MCF 10A (cell line): ENCODE results near the gene FSCN2. TPM values are rescaled to one million over a fixed set of nuclear protein-coding genes. Genes with fewer than 3 reads are reported as not detected.

ENCODE experiments used
- BruUV-seq: library from RNA; stranded (reverse); fragments of 400-500 nt; replicated peaks from 2 replicates; lab custom pipeline; 2021; lab: Mats Ljungman, UMichigan
- CTCF ChIA-PET: fragments of 300-600 bp; sonication (Branson Sonifier 250); formaldehyde crosslinking; extraction: SDS; loops from one replicate; lab custom pipeline; 2021; ENCODE audit warnings: antibody characterized with exemption, inconsistent platforms; lab: Yijun Ruan, JAX
- POLR2A ChIA-PET: fragments of 300-600, 350-650 bp; sonication (Branson Sonifier 250); formaldehyde crosslinking; extraction: SDS; loops from one replicate; lab custom pipeline; 2020; ENCODE audit warnings: antibody characterized with exemption, inconsistent platforms; lab: Yijun Ruan, JAX
- DNase-seq: peaks from one replicate; pipeline ENCODE4 v3.0.0-alpha.2; 2018; ENCODE audit not compliant: unreplicated experiment
- H3K27ac Mint-ChIP-seq: one replicate; pipeline ENCODE4 v1.8.0; 2022; ENCODE audit warnings: mild to moderate bottlenecking, low read depth, mixed read lengths; ENCODE audit not compliant: unreplicated experiment
- H3K27me3 Mint-ChIP-seq: one replicate; pipeline ENCODE4 v1.8.0; 2022; ENCODE audit warnings: mixed read lengths; ENCODE audit not compliant: insufficient read depth, unreplicated experiment
- H3K36me3 Mint-ChIP-seq: one replicate; pipeline ENCODE4 v1.8.0; 2022; ENCODE audit warnings: mild to moderate bottlenecking, moderate library complexity, mixed read lengths; ENCODE audit not compliant: insufficient read depth, unreplicated experiment
- H3K4me1 Mint-ChIP-seq: one replicate; pipeline ENCODE4 v1.8.0; 2022; ENCODE audit warnings: mixed read lengths; ENCODE audit not compliant: insufficient read depth, unreplicated experiment
- H3K4me3 Mint-ChIP-seq: one replicate; pipeline ENCODE4 v1.8.0; 2022; ENCODE audit warnings: mild to moderate bottlenecking, moderate library complexity, mixed read lengths; ENCODE audit not compliant: unreplicated experiment
- H3K9me3 Mint-ChIP-seq: one replicate; pipeline ENCODE4 v1.8.0; 2022; ENCODE audit warnings: mixed read lengths; ENCODE audit not compliant: unreplicated experiment
- intact Hi-C: fragments of 100-400 bp; cut with micrococcal nuclease; formaldehyde crosslinking; loops from 2 replicates; pipeline ENCODE4 v1.14.1; 2022
- total RNA-seq: library from RNA; stranded (reverse); gene quantifications from 2 replicates; pipeline ENCODE4 v1.2.3, GENCODE V29; 2022
- TF ChIP-seq, protein P1 (sequence below): fragments of 200-600 bp; IDR thresholded peaks from one replicate; pipeline ENCODE4 v1.8.0; 2022; ENCODE audit warnings: antibody characterized with exemption, mild to moderate bottlenecking; ENCODE audit not compliant: unreplicated experiment

FSCN2 gene
- total RNA-seq, 1 experiment from 2014 or later = not detected

DNA sequence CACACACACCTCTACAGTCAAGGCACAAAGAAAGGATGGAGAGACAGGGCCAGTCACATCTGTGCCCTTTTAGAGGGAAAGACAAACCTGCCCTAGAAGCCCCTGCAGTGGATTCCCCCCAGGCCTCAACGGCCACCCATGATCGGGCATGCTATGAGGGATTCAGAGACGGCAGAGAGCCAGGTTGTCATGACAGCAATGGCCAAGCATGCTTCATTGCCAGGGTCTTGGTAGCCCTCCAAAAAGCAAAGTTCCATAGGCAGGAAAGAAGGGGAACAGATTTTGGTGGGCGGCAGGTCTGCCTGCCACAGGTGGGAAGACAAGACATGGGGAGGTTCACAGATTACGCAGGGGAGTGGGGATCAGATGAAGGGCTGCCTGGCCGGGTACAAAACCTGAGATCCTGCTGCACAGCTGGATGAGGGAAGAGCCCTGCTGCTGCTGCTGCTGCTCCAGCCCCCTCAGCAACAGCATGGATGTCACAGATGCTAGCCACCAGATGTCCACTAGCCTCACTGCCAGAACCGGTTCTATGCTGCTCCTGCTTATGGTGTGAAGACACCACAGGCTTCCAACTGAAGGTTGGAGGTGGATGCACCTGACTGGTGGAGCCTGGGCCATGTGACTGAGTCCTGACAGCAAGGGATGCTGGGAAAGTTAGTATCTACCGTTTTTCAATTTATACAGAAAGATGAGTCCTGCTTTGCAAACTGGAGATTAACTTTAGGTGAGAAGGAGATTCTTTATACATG lies 33.4 kb upstream of the FSCN2 start:
- TF ChIP-seq, protein P1, sequence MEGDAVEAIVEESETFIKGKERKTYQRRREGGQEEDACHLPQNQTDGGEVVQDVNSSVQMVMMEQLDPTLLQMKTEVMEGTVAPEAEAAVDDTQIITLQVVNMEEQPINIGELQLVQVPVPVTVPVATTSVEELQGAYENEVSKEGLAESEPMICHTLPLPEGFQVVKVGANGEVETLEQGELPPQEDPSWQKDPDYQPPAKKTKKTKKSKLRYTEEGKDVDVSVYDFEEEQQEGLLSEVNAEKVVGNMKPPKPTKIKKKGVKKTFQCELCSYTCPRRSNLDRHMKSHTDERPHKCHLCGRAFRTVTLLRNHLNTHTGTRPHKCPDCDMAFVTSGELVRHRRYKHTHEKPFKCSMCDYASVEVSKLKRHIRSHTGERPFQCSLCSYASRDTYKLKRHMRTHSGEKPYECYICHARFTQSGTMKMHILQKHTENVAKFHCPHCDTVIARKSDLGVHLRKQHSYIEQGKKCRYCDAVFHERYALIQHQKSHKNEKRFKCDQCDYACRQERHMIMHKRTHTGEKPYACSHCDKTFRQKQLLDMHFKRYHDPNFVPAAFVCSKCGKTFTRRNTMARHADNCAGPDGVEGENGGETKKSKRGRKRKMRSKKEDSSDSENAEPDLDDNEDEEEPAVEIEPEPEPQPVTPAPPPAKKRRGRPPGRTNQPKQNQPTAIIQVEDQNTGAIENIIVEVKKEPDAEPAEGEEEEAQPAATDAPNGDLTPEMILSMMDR = no peak
- Mint-ChIP-seq H3K9me3 (no peaks in the 10 kb centered on the region), H3K4me1 (peaks cover 2% of the 10 kb centered on the region), H3K27ac (no peak overlapping the region), H3K4me3 (no peak overlapping the region), H3K36me3 (no peaks in the 10 kb centered on the region), H3K27me3 (peaks cover 16% of the 10 kb centered on the region)
- DNase-seq = no peak
- CTCF ChIA-PET = interaction anchor here (0.6 to 1.0 kb wide), 2 partner anchors 99 to 241 kb away, joined by 5 read pairs; no protein-coding TSS in a partner anchor
- POLR2A ChIA-PET = no interaction called here
- BruUV-seq = no TSS peak
- intact Hi-C loops = no loop called here

DNA sequence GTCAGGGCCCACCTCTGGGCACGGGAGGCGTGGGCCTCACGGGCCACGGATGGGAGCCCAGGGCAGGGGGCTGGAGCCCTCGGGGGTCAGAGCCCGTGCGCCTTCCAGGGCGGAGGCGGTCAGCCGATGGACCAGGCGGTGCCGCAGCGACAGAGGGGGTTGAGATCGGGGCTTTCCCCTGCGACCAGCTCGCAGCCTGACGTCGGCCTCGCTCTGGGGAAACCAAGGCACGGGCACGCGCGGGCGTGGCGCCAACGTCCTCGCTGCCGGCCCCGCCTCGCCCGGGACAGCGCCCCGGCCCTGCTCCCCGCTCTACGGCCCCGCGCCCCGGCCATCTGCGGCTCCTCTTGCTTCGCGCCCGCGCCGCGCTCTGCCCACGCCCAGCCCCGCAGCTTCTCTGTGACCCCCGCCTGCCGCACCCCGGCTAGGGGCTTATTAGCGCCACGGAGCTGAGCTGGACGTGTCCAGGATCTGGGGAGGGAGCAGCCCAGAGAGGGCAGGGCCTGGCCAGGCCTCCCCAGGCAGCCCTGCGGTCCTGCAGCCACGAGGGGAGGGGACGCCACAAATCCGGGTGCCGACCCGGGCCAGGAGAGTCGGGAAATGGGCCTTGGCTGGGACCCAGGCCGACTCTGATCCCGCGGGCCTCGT lies 29.1 kb upstream of the FSCN2 start:
- Mint-ChIP-seq H3K4me3 (no peak overlapping the region), H3K4me1 (peaks cover 6% of the 10 kb centered on the region), H3K9me3 (no peaks in the 10 kb centered on the region), H3K27me3 (no peaks in the 10 kb centered on the region), H3K36me3 (no peaks in the 10 kb centered on the region), H3K27ac (no peak overlapping the region)
- DNase-seq = no peak
- ChIA-PET POLR2A (interaction anchor here (0.6 to 1.6 kb wide), 2 partner anchors 10 to 38 kb away, joined by 3 to 6 read pairs; no protein-coding TSS in a partner anchor), CTCF (interaction anchor here (0.5 to 0.6 kb wide), 3 partner anchors 9 to 102 kb away, joined by 3 read pairs; no protein-coding TSS in a partner anchor)
- TF ChIP-seq, protein P1 = no peak
- intact Hi-C loops = no loop called here
- BruUV-seq = no TSS peak

DNA sequence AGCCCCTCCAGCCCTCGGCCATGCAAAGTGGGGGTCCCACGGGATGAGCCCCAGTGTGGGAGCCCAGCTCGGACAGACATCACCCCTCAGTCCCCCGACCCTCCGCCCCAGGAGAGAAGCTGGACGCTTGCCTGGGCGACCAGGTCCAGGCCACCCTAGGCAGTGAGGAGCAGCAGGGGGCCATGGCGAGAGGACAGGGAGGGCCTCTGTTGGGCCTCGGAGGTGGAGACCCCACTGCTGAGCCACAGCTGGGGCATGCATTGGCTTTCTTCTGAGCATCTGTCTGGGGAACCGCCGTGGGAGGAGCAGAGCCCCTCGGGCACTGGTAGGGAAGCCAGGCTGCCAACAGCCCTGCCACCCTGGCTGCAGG lies 28.6 kb upstream of the FSCN2 start:
- POLR2A ChIA-PET = interaction anchor here (1.6 kb wide), 1 partner anchor 9 kb away, joined by 6 read pairs; no protein-coding TSS in a partner anchor
- no peaks in the 10 kb centered on the region for H3K27me3 Mint-ChIP-seq
- CTCF ChIA-PET = interaction anchor here (0.5 to 0.9 kb wide), 2 partner anchors 15 to 96 kb away, joined by 3 read pairs; no protein-coding TSS in a partner anchor
- TF ChIP-seq, protein P1 = no peak
- H3K4me3 Mint-ChIP-seq = no peak overlapping the region
- BruUV-seq = no TSS peak
- H3K27ac Mint-ChIP-seq = no peak overlapping the region
- peaks cover 6% of the 10 kb centered on the region for H3K4me1 Mint-ChIP-seq
- no peaks in the 10 kb centered on the region for H3K36me3 Mint-ChIP-seq
- no peak for DNase-seq
- no peaks in the 10 kb centered on the region for H3K9me3 Mint-ChIP-seq
- intact Hi-C loops = no loop called here

DNA sequence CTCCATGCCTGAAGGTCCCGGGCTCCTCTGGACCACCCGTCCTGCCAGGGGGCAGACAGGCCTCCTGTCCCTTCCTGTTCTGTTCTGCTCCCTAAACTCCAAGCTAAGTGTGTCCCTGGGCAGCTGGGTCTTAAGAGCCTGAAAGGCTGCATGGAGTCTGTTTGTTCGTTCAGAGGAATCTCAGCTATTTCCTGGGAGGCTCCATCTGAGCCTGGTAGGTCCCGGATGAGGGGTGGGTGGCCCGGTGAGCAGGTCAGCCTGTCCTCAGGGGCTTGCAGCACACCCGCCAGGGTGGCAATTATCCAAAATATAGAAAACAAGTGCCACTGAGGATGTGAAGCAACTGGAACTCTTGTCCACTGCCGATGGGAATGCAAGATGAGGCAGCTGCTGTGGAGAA lies 28.1 kb upstream of the FSCN2 start:
- TF ChIP-seq, protein P1 = no peak
- Mint-ChIP-seq H3K27ac (no peak overlapping the region), H3K4me1 (peaks cover 6% of the 10 kb centered on the region), H3K9me3 (no peaks in the 10 kb centered on the region), H3K36me3 (no peaks in the 10 kb centered on the region), H3K27me3 (no peaks in the 10 kb centered on the region), H3K4me3 (no peak overlapping the region)
- no TSS peak for BruUV-seq
- DNase-seq = no peak
- intact Hi-C loops = no loop called here
- ChIA-PET POLR2A (interaction anchor here (1.6 kb wide), 1 partner anchor 9 kb away, joined by 6 read pairs; no protein-coding TSS in a partner anchor), CTCF (interaction anchor here (0.9 kb wide), 1 partner anchor 16 kb away, joined by 3 read pairs; no protein-coding TSS in a partner anchor)
